ENCODE measurements around the gene JARID2. TPM values are rescaled to one million over a fixed set of nuclear protein-coding genes. Genes with fewer than 3 reads are reported as not detected.

JARID2 gene
- total and polyA plus RNA-seq, 2 of the 13 experiments (the other 11 are each of a cell fraction or from before 2014, with no cell fraction given) = 7.5 to 10.3 TPM

DNA sequence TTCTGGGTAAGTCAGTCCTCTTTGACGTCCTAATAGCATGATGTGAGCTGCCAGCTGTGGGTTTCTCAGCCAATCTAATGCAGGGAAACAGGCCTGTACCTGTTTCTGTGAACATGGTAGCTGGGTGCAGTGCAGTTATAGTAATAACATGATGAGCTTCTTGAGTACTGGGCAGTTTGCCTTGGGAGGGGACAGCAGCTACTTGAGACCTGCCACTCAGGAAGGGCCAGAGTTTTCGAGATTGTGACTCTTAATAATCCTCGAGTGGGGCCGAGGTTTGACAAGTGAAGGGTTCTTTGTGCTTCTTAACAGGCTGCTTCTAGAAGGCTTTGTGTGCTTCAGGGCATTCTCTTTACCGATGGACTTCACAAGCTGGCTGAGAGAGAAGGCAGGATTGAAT, 180.1 kb downstream of the JARID2 start:
- CTCF ChIA-PET (ENCODE audit: low intra/inter-chr PET ratio, low total read pairs) = no interaction called here
- H3K4me2 ChIP-seq (ENCODE audit: low read depth, low read length) = no peak overlapping the region
- peaks cover 32% of the 10 kb centered on the region for H3K4me1 ChIP-seq (ENCODE audit: insufficient read depth, low read length)
- no peak overlapping the region for H3K9ac ChIP-seq (ENCODE audit: insufficient read depth, low read depth, low read length)
- ATAC-seq (no peak), FAIRE-seq (no peak), DNase-seq (ENCODE audit: low spot score) (no peak)
- WGBS (ENCODE audit: low lambda C conversion rate) = 92% methylated on average over 5 of the region's 5 CpGs
- H3K36me3 ChIP-seq (replicated peaks in 1 of 2; ENCODE audit: control insufficient read depth in 1 of 2, insufficient read depth in 2 of 2, low read length in 2 of 2) = no peaks in the 10 kb centered on the region
- in situ Hi-C loops (cut with HindIII; ENCODE audit: extremely low pct_ligation_motif_present, low pct_unique_long_range_greater_than_20kb) = no loop called here
- no TSS peak for BruUV-seq (replicated peaks)
- no peak overlapping the region for H2AFZ ChIP-seq (ENCODE audit: low read length)
- peaks cover 4% of the 10 kb centered on the region for H3K79me2 ChIP-seq (ENCODE audit: insufficient read depth, low read length)
- no peaks in the 10 kb centered on the region for H3K9me3 ChIP-seq (ENCODE audit: low read length)
- H3K27me3 ChIP-seq (ENCODE audit: control insufficient read depth in 1 of 2, insufficient read depth in 2 of 2, low read length in 2 of 2) = no peaks in the 10 kb centered on the region
- H4K20me1 ChIP-seq (ENCODE audit: insufficient read depth, low read length) = peaks cover 11% of the 10 kb centered on the region; the same call in 1 of the 2 replicates
- intact Hi-C loops (cut with micrococcal nuclease; ENCODE audit: unreplicated experiment) = no loop called here
- POLR2A ChIA-PET = no interaction called here
- no peak overlapping the region for H3K27ac ChIP-seq (ENCODE audit: extremely low read length, insufficient read depth, low read length)
- H3K4me3 ChIP-seq (replicated peaks in 1 of 3; ENCODE audit: insufficient read depth in 1 of 3, low read depth in 2 of 3, low read length in 3 of 3) = no peak overlapping the region
- TF ChIP-seq SP1 (IDR thresholded peaks at IDR 0.05) (no peak), SP1 (CRISPR knock-in tag; IDR thresholded peaks at IDR 0.05) (no peak), HOXA7 (CRISPR knock-in tag; IDR thresholded peaks at IDR 0.05) (no peak), STAT5B (CRISPR knock-in tag; IDR thresholded peaks at IDR 0.05) (no peak), BCL6 (CRISPR knock-in tag; IDR thresholded peaks at IDR 0.05) (no peak), BRD4 (CRISPR knock-in tag; IDR thresholded peaks at IDR 0.05) (no peak), RELA (CRISPR knock-in tag; IDR thresholded peaks at IDR 0.05) (no peak), ELF1 (CRISPR knock-in tag; IDR thresholded peaks at IDR 0.05) (no peak), KLF13 (CRISPR knock-in tag; IDR thresholded peaks at IDR 0.05) (no peak), GTF3A (CRISPR knock-in tag; conservative IDR thresholded peaks at IDR 0.05) (no peak), ZNF644 (CRISPR knock-in tag; IDR thresholded peaks at IDR 0.05; ENCODE audit: low read depth) (no peak), MEF2D (CRISPR knock-in tag; IDR thresholded peaks at IDR 0.05) (no peak), NFIC (IDR thresholded peaks at IDR 0.05; ENCODE audit: low read length) (no peak)
- TF ChIP-seq, protein P1, sequence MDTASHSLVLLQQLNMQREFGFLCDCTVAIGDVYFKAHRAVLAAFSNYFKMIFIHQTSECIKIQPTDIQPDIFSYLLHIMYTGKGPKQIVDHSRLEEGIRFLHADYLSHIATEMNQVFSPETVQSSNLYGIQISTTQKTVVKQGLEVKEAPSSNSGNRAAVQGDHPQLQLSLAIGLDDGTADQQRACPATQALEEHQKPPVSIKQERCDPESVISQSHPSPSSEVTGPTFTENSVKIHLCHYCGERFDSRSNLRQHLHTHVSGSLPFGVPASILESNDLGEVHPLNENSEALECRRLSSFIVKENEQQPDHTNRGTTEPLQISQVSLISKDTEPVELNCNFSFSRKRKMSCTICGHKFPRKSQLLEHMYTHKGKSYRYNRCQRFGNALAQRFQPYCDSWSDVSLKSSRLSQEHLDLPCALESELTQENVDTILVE (CRISPR knock-in tag; IDR thresholded peaks at IDR 0.05) = no peak
- TF ChIP-seq, protein P2, sequence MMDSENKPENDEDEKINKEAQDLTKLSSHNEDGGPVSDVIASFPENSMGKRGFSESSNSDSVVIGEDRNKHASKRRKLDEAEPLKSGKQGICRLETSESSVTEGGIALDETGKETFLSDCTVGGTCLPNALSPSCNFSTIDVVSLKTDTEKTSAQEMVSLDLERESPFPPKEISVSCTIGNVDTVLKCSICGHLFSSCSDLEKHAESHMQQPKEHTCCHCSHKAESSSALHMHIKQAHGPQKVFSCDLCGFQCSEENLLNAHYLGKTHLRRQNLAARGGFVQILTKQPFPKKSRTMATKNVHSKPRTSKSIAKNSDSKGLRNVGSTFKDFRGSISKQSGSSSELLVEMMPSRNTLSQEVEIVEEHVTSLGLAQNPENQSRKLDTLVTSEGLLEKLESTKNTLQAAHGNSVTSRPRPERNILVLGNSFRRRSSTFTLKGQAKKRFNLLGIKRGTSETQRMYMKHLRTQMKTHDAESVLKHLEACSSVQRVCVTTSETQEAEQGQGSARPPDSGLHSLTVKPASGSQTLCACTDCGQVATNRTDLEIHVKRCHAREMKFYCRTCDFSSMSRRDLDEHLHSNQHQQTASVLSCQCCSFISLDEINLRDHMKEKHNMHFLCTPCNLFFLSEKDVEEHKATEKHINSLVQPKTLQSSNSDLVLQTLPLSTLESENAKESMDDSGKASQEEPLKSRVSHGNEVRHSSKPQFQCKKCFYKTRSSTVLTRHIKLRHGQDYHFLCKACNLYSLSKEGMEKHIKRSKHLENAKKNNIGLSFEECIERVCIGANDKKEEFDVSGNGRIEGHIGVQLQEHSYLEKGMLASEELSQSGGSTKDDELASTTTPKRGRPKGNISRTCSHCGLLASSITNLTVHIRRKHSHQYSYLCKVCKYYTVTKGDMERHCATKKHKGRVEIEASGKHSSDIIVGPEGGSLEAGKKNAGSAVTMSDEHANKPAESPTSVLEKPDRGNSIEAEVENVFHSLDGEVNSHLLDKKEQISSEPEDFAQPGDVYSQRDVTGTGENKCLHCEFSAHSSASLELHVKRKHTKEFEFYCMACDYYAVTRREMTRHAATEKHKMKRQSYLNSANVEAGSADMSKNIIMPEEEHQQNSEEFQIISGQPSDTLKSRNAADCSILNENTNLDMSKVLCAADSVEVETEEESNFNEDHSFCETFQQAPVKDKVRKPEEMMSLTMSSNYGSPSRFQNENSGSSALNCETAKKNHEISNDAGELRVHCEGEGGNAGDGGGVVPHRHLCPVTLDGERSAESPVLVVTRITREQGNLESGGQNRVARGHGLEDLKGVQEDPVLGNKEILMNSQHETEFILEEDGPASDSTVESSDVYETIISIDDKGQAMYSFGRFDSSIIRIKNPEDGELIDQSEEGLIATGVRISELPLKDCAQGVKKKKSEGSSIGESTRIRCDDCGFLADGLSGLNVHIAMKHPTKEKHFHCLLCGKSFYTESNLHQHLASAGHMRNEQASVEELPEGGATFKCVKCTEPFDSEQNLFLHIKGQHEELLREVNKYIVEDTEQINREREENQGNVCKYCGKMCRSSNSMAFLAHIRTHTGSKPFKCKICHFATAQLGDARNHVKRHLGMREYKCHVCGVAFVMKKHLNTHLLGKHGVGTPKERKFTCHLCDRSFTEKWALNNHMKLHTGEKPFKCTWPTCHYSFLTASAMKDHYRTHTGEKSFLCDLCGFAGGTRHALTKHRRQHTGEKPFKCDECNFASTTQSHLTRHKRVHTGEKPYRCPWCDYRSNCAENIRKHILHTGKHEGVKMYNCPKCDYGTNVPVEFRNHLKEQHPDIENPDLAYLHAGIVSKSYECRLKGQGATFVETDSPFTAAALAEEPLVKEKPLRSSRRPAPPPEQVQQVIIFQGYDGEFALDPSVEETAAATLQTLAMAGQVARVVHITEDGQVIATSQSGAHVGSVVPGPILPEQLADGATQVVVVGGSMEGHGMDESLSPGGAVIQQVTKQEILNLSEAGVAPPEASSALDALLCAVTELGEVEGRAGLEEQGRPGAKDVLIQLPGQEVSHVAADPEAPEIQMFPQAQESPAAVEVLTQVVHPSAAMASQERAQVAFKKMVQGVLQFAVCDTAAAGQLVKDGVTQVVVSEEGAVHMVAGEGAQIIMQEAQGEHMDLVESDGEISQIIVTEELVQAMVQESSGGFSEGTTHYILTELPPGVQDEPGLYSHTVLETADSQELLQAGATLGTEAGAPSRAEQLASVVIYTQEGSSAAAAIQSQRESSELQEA (CRISPR knock-in tag; IDR thresholded peaks at IDR 0.05; ENCODE audit: not compliant biosample characterization) = no peak

All from HepG2 (cell line).